ENCODE measurements around the gene CLPX.
"Not testable (repeated sequence)": the region's sequence is repeated elsewhere in the genome, so short reads cannot be mapped to it uniquely, and the experiment has no call there.

The CLPX gene

GRCh38 chr15:65101891-65102708 is 83.0 kb downstream of the CLPX start:
- no peaks in the 10 kb centered on the region for H3K27me3 ChIP-seq (ENCODE audit: insufficient read depth, low read depth, severe bottlenecking)
- H3K4me3 ChIP-seq (ENCODE audit: low read depth, low read length) = no peak overlapping the region
- TF ChIP-seq, protein P1, sequence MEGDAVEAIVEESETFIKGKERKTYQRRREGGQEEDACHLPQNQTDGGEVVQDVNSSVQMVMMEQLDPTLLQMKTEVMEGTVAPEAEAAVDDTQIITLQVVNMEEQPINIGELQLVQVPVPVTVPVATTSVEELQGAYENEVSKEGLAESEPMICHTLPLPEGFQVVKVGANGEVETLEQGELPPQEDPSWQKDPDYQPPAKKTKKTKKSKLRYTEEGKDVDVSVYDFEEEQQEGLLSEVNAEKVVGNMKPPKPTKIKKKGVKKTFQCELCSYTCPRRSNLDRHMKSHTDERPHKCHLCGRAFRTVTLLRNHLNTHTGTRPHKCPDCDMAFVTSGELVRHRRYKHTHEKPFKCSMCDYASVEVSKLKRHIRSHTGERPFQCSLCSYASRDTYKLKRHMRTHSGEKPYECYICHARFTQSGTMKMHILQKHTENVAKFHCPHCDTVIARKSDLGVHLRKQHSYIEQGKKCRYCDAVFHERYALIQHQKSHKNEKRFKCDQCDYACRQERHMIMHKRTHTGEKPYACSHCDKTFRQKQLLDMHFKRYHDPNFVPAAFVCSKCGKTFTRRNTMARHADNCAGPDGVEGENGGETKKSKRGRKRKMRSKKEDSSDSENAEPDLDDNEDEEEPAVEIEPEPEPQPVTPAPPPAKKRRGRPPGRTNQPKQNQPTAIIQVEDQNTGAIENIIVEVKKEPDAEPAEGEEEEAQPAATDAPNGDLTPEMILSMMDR (IDR thresholded peaks at IDR 0.05; ENCODE audit: low read depth, low read length) = no peak
- no peak overlapping the region for H3K27ac ChIP-seq
- DNase-seq = no peak
- H3K9me3 ChIP-seq (ENCODE audit: severe bottlenecking) = no peaks in the 10 kb centered on the region
- H3K36me3 ChIP-seq = peaks cover 9% of the 10 kb centered on the region

- TF ChIP-seq, protein P1 (IDR thresholded peaks at IDR 0.05; ENCODE audit: low read depth, low read length) = peak; percentile 86
- no peak overlapping the region for H3K27ac ChIP-seq
- peak; percentile 80 for DNase-seq
- H3K27me3 ChIP-seq (ENCODE audit: insufficient read depth, low read depth, severe bottlenecking) = no peaks in the 10 kb centered on the region
- H3K4me3 ChIP-seq (ENCODE audit: low read depth, low read length) = no peak overlapping the region
- H3K9me3 ChIP-seq (ENCODE audit: severe bottlenecking) = no peaks in the 10 kb centered on the region
- peaks cover 9% of the 10 kb centered on the region for H3K36me3 ChIP-seq
Observed at GRCh38 chr15:65101411-65101890, 83.7 kb downstream of the CLPX start.

DNA sequence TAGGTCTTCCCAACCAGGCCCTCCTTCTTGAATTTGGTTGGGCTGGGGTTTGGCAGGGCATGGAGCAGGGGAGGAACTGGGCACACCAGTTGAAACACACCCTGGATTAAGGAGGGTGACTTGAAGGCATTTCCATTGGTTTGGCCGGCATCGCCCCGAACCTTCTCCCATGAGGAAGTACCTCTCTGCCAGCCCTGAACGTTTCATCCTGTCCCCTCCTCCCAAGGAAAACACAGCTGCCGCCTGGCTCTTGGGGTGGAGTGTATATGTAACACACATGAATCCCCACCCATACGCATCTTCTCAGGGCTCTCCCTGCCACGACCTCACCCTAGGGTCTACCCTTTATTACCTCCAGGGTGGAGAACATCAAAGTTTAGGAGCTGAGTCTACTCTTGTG is 84.7 kb downstream of the CLPX start:
- peaks cover 9% of the 10 kb centered on the region for H3K36me3 ChIP-seq
- H3K27ac ChIP-seq = no peak overlapping the region
- TF ChIP-seq, protein P1 (IDR thresholded peaks at IDR 0.05; ENCODE audit: low read depth, low read length) = no peak
- DNase-seq = no peak
- H3K4me3 ChIP-seq (ENCODE audit: low read depth, low read length) = no peak overlapping the region
- no peaks in the 10 kb centered on the region for H3K9me3 ChIP-seq (ENCODE audit: severe bottlenecking)
- H3K27me3 ChIP-seq (ENCODE audit: insufficient read depth, low read depth, severe bottlenecking) = no peaks in the 10 kb centered on the region

DNA sequence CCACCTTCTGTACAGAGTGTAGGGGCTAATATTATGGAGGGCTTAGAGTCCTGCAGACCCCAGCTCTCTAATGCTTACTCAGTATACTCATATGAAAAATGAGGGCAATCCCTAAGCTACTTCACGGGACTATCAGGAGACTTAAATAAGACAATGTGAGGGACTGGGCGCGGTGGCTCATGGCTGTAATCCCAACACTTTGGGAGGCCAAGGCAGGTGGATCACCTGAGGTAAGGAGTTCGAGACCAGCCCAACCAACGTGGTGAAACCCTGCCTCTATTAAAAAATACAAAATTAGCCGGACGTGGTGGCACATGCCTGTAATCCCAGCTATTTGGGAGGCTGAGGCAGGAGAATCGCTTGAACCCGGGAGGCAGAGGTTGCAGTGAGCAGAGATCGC is 85.3 kb downstream of the CLPX start:
- DNase-seq = not testable (repeated sequence)

DNA sequence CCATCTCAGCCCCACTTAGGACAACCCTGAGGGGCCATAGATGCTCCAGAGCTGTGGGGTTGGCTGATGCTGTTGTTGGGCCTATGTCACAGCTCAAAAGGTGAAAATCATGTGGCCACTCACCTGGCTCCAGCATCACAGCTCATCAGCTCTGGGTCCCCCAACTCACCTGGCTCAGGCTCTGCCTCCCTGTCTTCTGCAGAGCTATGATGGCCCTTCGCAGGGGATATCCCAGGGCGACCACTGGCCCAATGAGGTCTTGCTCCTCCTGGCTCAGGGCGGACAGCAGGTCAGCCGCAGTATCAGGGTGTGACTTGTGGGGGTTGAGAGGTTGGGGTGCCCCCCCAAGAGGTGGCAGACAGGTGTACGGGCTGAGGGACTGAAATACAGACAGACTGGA is 85.8 kb downstream of the CLPX start:
- peaks cover 9% of the 10 kb centered on the region for H3K36me3 ChIP-seq
- H3K9me3 ChIP-seq (ENCODE audit: severe bottlenecking) = no peaks in the 10 kb centered on the region
- H3K27me3 ChIP-seq (ENCODE audit: insufficient read depth, low read depth, severe bottlenecking) = no peaks in the 10 kb centered on the region
- TF ChIP-seq, protein P1 (IDR thresholded peaks at IDR 0.05; ENCODE audit: low read depth, low read length) = no peak
- no peak for DNase-seq
- H3K4me3 ChIP-seq (ENCODE audit: low read depth, low read length) = no peak overlapping the region
- H3K27ac ChIP-seq = no peak overlapping the region

More for the DNA sequence above, 85.3 kb downstream of the CLPX start:
- not testable (repeated sequence) for H3K27me3 ChIP-seq (ENCODE audit: insufficient read depth, low read depth, severe bottlenecking); H3K27ac ChIP-seq; H3K4me3 ChIP-seq (ENCODE audit: low read depth, low read length); H3K9me3 ChIP-seq (ENCODE audit: severe bottlenecking); H3K36me3 ChIP-seq

Measured in WERI-Rb-1 (cell line).